ENCODE results near the gene APOL4.

- TF ChIP-seq POLR2A (IDR thresholded peaks at IDR 0.05) (no peak), CTCF (IDR thresholded peaks at IDR 0.05) (no peak)
Observed at GRCh38 chr22:36162127-36163034, 39.2 kb downstream of the APOL4 start.
